Stimulated activated CD4-positive, alpha-beta T cell treated with anti-CD3 and anti-CD28 coated beads, Interleukin-1b, Interleukin-23, amount 100 ng/mL, for 48 hours (primary cell): ENCODE results near the gene PCDH19.

ENCODE experiments used
- DNase-seq: peaks from one replicate; pipeline ENCODE4 v3.0.0-alpha.2; 2020

PCDH19 gene

DNA sequence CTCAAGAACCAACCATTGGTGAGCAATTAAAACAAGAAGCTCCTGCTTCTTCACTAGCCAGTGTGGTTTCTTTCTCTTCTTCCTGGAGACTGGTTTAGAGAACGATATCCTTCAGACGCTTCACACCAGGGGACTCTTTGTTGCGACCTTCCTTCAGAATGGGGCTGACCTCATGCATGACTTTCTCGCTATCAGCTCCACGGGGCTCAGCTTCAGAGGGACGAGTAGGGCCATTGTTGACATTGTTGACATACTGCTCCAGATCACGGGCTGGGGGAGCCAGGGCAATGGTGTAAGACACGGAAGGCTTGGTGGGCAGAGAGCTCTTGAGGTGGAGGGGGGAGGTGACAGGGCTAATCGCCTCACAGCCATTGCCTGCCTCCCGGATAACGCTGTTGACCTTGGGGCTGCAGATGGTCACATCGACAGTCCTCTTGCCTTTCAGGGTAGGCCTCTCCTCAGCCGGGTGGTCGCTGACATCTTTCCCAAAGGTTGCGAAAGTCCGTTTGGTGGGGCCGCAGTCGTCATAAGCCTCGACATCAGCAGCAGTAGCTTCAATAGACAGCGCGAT lies 113.8 kb downstream of the PCDH19 start:
- no peak for DNase-seq

DNA sequence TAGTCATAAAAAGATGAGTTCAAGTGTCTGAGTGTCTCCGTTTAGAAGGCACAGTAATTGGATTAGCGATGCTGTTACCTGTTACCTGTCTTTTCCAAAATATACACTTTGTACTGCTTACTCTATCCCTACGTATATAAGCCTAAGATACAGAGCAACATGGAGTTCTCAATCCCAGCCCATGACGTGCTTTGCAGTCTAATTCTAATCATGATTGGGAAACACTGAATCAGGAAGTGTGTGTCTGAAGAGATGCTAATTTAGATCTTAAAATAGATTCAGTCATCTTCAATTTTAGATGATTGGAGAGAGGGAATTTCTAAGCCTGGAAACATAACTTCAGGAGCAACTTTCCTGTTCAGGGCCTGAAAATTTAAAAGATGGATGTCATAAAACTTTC lies 115.1 kb downstream of the PCDH19 start:
- no peak for DNase-seq

GRCh38 chrX:100289066-100289558 lies 121.0 kb downstream of the PCDH19 start:
- no peak for DNase-seq

DNA sequence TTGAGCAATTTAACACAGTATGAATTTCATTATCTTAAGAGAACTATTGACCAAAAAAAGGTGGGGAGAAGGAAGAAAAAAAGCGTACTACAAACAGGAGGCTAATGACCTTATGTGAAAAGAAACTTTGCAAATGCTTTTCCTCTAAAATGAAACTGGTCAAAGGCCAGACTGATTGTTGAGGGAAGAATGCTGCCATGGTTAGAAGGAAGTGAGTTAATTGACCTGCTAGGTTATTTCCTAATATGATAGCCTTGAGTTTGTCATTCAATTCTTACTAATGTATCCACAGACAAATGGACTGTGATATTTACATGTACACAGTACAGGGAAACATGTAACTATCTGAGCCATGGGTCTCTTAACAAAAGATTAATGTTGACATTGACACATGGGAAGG lies 132.8 kb downstream of the PCDH19 start:
- no peak for DNase-seq

DNA sequence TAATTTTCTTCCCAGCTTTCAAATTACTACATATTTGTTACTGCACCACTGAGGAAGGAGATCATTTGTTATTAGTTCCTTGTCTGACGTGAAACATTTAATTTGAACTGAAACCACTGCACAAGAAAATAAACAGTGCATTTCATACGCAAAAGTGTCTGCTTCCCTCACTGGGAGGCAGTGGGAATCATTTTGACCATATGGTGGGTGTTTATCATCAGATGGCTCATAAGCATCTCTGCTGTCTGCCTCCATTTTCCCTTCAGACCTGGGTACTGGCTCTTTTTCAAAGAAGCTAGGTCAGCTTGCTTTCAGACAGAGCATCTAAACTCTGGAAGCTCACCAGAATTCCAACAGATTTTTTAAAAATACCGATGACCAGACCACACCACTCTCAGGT lies 135.2 kb downstream of the PCDH19 start:
- no peak for DNase-seq

- DNase-seq = no peak
Observed at GRCh38 chrX:100265179-100265578, 144.9 kb downstream of the PCDH19 start.

- DNase-seq = no peak
Observed at GRCh38 chrX:100264200-100264599, 145.9 kb downstream of the PCDH19 start.

GRCh38 chrX:100263650-100264049 lies 146.4 kb downstream of the PCDH19 start:
- DNase-seq = no peak

DNA sequence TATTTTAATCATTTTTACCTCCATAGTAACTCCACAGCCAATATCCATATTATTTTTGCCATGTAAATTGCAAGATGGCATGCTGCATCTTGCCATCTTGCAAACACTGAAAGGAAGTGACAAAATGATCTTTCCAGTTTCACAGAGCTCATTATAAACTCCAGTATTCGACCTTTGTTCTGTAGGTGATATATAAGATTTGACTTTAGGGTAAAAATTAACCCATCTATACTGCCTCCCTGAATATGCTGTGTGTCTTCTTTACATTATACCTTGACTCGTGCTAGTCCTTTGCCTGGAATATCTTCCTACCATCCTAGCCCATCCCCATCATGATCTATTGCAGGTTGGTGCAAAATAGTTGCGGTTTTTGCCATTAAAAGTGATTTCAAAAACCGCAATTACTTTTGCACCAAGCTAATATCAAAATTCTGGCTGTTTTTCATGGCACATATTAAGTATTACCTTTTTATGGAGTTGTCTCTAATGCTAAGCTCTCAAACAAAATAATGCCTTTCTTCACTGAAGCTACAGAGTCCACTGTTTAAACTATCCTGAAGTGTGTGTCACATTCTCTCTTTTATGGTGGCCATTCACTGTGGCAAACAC lies 161.1 kb downstream of the PCDH19 start:
- no peak for DNase-seq

- DNase-seq = no peak
Observed at GRCh38 chrX:100247826-100248225, 162.2 kb downstream of the PCDH19 start.

- DNase-seq = no peak
Observed at GRCh38 chrX:100244681-100245080, 165.4 kb downstream of the PCDH19 start.
